K562 (cell line): ENCODE data around the gene ATAD5.

Experiments used
- GATA2 ChIP-seq: sonication (generic); formaldehyde crosslinking; IDR thresholded peaks from 2 replicates; pipeline ENCODE4 v1.4.0; 2020; ENCODE audit warnings: mild to moderate bottlenecking, missing genetic modification reagents
- TBL1XR1 ChIP-seq, 2 experiments: IDR thresholded peaks; 2 replicates each; pipeline ENCODE4 v1.6.1; 2012; ENCODE audit warnings: improper control_type of control experiment in 2 of 2, low read length in 2 of 2, mild to moderate bottlenecking in 1 of 2

DNA sequence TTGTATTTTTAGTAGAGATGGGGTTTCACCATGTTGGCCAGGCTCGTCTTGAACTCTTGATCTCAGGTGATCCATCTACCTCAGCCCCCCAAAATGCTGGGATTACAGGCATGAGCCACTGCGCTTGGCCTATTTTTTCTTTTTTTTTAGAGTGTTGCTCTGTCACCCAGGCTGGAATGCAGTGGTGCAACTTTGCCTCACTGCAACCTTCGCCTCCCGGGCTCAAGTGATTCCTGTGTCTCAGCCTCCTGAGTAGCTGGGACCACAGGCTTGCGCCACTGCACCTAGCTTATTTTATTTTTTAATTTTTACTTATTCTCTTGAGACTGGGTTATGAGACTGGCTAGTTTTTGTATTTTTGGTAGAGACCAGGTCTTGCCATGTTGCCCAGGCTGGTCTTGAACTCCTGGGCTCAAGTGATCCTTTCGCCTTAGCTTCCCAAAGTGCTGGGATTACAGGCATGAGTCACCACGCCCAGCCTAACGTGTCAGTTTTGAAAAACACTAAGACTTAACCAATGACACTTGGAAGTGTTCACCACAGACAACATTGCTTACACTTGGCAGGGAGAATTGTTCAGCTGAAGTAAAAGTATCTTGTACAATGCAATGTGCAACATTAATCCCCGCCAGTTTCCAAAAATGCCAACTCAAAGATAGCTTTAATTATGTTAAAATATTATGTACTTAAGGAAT is 26.9 kb downstream of the ATAD5 start:
- TF ChIP-seq TBL1XR1 (IDR thresholded peaks at IDR 0.05; ENCODE audit: low read length in 2 of 2) = no peak
- no peak for TF ChIP-seq GATA2 (CRISPR knock-in tag)
